Activated T-helper 2 cell treated with anti-CD3 and anti-CD28 coated beads, Interferon-gamma antibody, Interleukin-2, Interleukin-4, amounts not matched to agents 10 μg/mL and 5 μg/mL and 100 μg/mL, durations not matched to agents 14 hours and 24 hours and 36 hours (primary cell): ENCODE measurements around the gene KIAA1755. TPM values are rescaled to one million over a fixed set of nuclear protein-coding genes. Genes with fewer than 3 reads are reported as not detected.
"Not testable (repeated sequence)": the region's sequence is repeated elsewhere in the genome, so short reads cannot be mapped to it uniquely, and the experiment has no call there.

Source experiments
- DNase-seq: peaks from one replicate; pipeline ENCODE4 v3.0.0; 2021; ENCODE audit warnings: low spot score
- H3K27ac Mint-ChIP-seq: one replicate; pipeline ENCODE4 v1.8.0; 2021; ENCODE audit warnings: mixed read lengths
- H3K27me3 Mint-ChIP-seq: one replicate; pipeline ENCODE4 v1.8.0; 2021; ENCODE audit warnings: low read depth, mixed read lengths
- H3K36me3 Mint-ChIP-seq: one replicate; pipeline ENCODE4 v1.8.0; 2021; ENCODE audit warnings: low read depth, mixed read lengths
- H3K4me1 Mint-ChIP-seq: one replicate; pipeline ENCODE4 v1.8.0; 2021; ENCODE audit warnings: low read depth, mixed read lengths
- H3K4me3 Mint-ChIP-seq: one replicate; pipeline ENCODE4 v1.8.0; 2021; ENCODE audit warnings: low read depth, mild to moderate bottlenecking, moderate library complexity, mixed read lengths
- H3K9me3 Mint-ChIP-seq: one replicate; pipeline ENCODE4 v1.8.0; 2021; ENCODE audit warnings: mixed read lengths
- intact Hi-C: fragments of 100-400 bp; cut with micrococcal nuclease; formaldehyde crosslinking; loops from one replicate; pipeline ENCODE4 v1.15.1; 2023
- total RNA-seq: library from RNA; stranded (reverse); gene quantifications from 2 replicates; pipeline ENCODE4 v1.2.3, GENCODE V29; 2022

The KIAA1755 gene
- total RNA-seq, 1 donor from 2014 or later, result not detected

GRCh38 chr20:38284066-38284650 is 23.6 kb upstream of the KIAA1755 start:
- H3K27me3 Mint-ChIP-seq, intact Hi-C loops, DNase-seq, H3K4me3 Mint-ChIP-seq, H3K4me1 Mint-ChIP-seq, H3K27ac Mint-ChIP-seq, H3K9me3 Mint-ChIP-seq, H3K36me3 Mint-ChIP-seq: not testable (repeated sequence)

GRCh38 chr20:38283236-38283635 is 22.7 kb upstream of the KIAA1755 start:
- H3K9me3 Mint-ChIP-seq, result no peaks in the 10 kb centered on the region
- no peaks in the 10 kb centered on the region for H3K36me3 Mint-ChIP-seq
- H3K4me1 Mint-ChIP-seq, result no peaks in the 10 kb centered on the region
- no peak overlapping the region for H3K27ac Mint-ChIP-seq
- H3K4me3 Mint-ChIP-seq, result no peak overlapping the region
- intact Hi-C loops, result no loop called here
- DNase-seq, result no peak
- H3K27me3 Mint-ChIP-seq, result peaks cover 2% of the 10 kb centered on the region

GRCh38 chr20:38281176-38281915 is 20.8 kb upstream of the KIAA1755 start:
- H3K36me3 Mint-ChIP-seq, H3K27ac Mint-ChIP-seq, intact Hi-C loops, H3K27me3 Mint-ChIP-seq, H3K4me1 Mint-ChIP-seq, DNase-seq, H3K4me3 Mint-ChIP-seq, H3K9me3 Mint-ChIP-seq: not testable (repeated sequence)

- Mint-ChIP-seq H3K4me1 (no peaks in the 10 kb centered on the region), H3K27ac (no peak overlapping the region), H3K9me3 (no peaks in the 10 kb centered on the region), H3K4me3 (no peak overlapping the region), H3K36me3 (no peaks in the 10 kb centered on the region), H3K27me3 (no peaks in the 10 kb centered on the region)
- intact Hi-C loops, result no loop called here
- no peak for DNase-seq
Observed at GRCh38 chr20:38278763-38279162, 18.2 kb upstream of the KIAA1755 start.

- Mint-ChIP-seq H3K27me3 (no peaks in the 10 kb centered on the region), H3K4me1 (no peaks in the 10 kb centered on the region), H3K27ac (no peak overlapping the region), H3K4me3 (no peak overlapping the region), H3K9me3 (no peaks in the 10 kb centered on the region), H3K36me3 (no peaks in the 10 kb centered on the region)
- no peak for DNase-seq
- intact Hi-C loops, result no loop called here
Observed at GRCh38 chr20:38278131-38278530, 17.6 kb upstream of the KIAA1755 start.

GRCh38 chr20:38277691-38278090 is 17.2 kb upstream of the KIAA1755 start:
- intact Hi-C loops, result no loop called here
- Mint-ChIP-seq H3K9me3 (no peaks in the 10 kb centered on the region), H3K36me3 (no peaks in the 10 kb centered on the region), H3K27ac (no peak overlapping the region), H3K4me3 (no peak overlapping the region), H3K4me1 (no peaks in the 10 kb centered on the region), H3K27me3 (no peaks in the 10 kb centered on the region)
- DNase-seq, result no peak

GRCh38 chr20:38277285-38277684 is 16.8 kb upstream of the KIAA1755 start:
- Mint-ChIP-seq H3K27me3 (no peaks in the 10 kb centered on the region), H3K36me3 (no peaks in the 10 kb centered on the region), H3K4me3 (no peak overlapping the region), H3K9me3 (no peaks in the 10 kb centered on the region), H3K27ac (no peak overlapping the region), H3K4me1 (no peaks in the 10 kb centered on the region)
- no peak for DNase-seq
- intact Hi-C loops, result no loop called here

- no peaks in the 10 kb centered on the region for H3K4me1 Mint-ChIP-seq
- H3K27ac Mint-ChIP-seq, result no peak overlapping the region
- H3K27me3 Mint-ChIP-seq, result no peaks in the 10 kb centered on the region
- no peaks in the 10 kb centered on the region for H3K36me3 Mint-ChIP-seq
- DNase-seq, result no peak
- no peaks in the 10 kb centered on the region for H3K9me3 Mint-ChIP-seq
- intact Hi-C loops, result no loop called here
- no peak overlapping the region for H3K4me3 Mint-ChIP-seq
Observed at GRCh38 chr20:38275815-38276550, 15.4 kb upstream of the KIAA1755 start.

GRCh38 chr20:38272961-38273360 is 12.4 kb upstream of the KIAA1755 start:
- DNase-seq, result no peak
- Mint-ChIP-seq H3K4me3 (no peak overlapping the region), H3K4me1 (no peaks in the 10 kb centered on the region), H3K9me3 (no peaks in the 10 kb centered on the region), H3K27me3 (peaks cover 2% of the 10 kb centered on the region), H3K27ac (no peak overlapping the region), H3K36me3 (no peaks in the 10 kb centered on the region)
- intact Hi-C loops, result no loop called here

GRCh38 chr20:38272398-38272797 is 11.9 kb upstream of the KIAA1755 start:
- DNase-seq, result no peak
- no peak overlapping the region for H3K4me3 Mint-ChIP-seq
- intact Hi-C loops, result no loop called here
- no peak overlapping the region for H3K27ac Mint-ChIP-seq
- no peaks in the 10 kb centered on the region for H3K36me3 Mint-ChIP-seq
- H3K9me3 Mint-ChIP-seq, result no peaks in the 10 kb centered on the region
- H3K27me3 Mint-ChIP-seq, result peaks cover 2% of the 10 kb centered on the region
- H3K4me1 Mint-ChIP-seq, result no peaks in the 10 kb centered on the region

- DNase-seq, result no peak
- H3K4me3 Mint-ChIP-seq, result no peak overlapping the region
- H3K27ac Mint-ChIP-seq, result no peak overlapping the region
- intact Hi-C loops, result no loop called here
- no peaks in the 10 kb centered on the region for H3K9me3 Mint-ChIP-seq
- peaks cover 3% of the 10 kb centered on the region for H3K27me3 Mint-ChIP-seq
- no peaks in the 10 kb centered on the region for H3K4me1 Mint-ChIP-seq
- H3K36me3 Mint-ChIP-seq, result no peaks in the 10 kb centered on the region
Observed at GRCh38 chr20:38271608-38272120, 11.1 kb upstream of the KIAA1755 start.

GRCh38 chr20:38270869-38271605 is 10.5 kb upstream of the KIAA1755 start:
- no peaks in the 10 kb centered on the region for H3K9me3 Mint-ChIP-seq
- H3K36me3 Mint-ChIP-seq, result no peaks in the 10 kb centered on the region
- H3K4me3 Mint-ChIP-seq, result no peak overlapping the region
- no peak overlapping the region for H3K27ac Mint-ChIP-seq
- peaks cover 9% of the 10 kb centered on the region for H3K27me3 Mint-ChIP-seq
- no peak for DNase-seq
- no peaks in the 10 kb centered on the region for H3K4me1 Mint-ChIP-seq
- intact Hi-C loops, result no loop called here
